Ovary (tissue), 3 donors: ENCODE measurements around the gene ABCF1.

Source experiments
- EP300 ChIP-seq: sonication (generic); formaldehyde crosslinking; IDR thresholded peaks from one replicate; pipeline ENCODE4 v1.6.1; 2017; ENCODE audit warnings: antibody characterized with exemption
- POLR2A ChIP-seq: fragments of 450-650 bp; IDR thresholded peaks from one replicate; pipeline ENCODE4 v1.6.1; 2017; ENCODE audit warnings: antibody characterized with exemption, mild to moderate bottlenecking, moderate library complexity
- TF ChIP-seq, protein P1 (sequence below), 3 donors: fragments of 450-650 bp in 2 of 3; fragments of 200-600 bp in 1 of 3; IDR thresholded peaks; one replicate each; pipeline versions ENCODE4 v1.5.1 to v1.8.0; 2016 to 2022; ENCODE audit warnings: antibody characterized with exemption in 3 of 3, mild to moderate bottlenecking in 1 of 3
- donor health status: DM: no; HTN: no; CAD: no.

DNA sequence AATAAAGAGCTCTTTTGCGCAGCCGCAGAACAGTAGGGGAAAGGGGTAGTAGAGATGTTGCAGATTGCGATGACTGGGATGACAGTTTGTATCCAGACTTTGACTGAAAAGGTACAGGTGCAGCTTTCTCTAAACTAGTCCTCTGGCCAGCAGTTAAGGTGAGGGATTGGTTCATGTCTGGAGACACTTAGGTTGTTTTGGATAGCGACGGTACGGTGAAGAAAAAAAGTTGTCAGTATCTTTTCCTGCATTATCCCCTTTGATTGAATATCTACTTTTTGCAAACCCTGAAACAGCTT lies 13.6 kb upstream of the ABCF1 start:
- TF ChIP-seq, protein P1, sequence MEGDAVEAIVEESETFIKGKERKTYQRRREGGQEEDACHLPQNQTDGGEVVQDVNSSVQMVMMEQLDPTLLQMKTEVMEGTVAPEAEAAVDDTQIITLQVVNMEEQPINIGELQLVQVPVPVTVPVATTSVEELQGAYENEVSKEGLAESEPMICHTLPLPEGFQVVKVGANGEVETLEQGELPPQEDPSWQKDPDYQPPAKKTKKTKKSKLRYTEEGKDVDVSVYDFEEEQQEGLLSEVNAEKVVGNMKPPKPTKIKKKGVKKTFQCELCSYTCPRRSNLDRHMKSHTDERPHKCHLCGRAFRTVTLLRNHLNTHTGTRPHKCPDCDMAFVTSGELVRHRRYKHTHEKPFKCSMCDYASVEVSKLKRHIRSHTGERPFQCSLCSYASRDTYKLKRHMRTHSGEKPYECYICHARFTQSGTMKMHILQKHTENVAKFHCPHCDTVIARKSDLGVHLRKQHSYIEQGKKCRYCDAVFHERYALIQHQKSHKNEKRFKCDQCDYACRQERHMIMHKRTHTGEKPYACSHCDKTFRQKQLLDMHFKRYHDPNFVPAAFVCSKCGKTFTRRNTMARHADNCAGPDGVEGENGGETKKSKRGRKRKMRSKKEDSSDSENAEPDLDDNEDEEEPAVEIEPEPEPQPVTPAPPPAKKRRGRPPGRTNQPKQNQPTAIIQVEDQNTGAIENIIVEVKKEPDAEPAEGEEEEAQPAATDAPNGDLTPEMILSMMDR (IDR thresholded peaks at IDR 0.05), result no peak
- no peak for TF ChIP-seq EP300
- no peak for TF ChIP-seq POLR2A
